ENCODE measurements around the gene SORCS2.

The SORCS2 gene

GRCh38 chr4:7790999-7791398, 598.7 kb downstream of the SORCS2 start:
- no peak for TF ChIP-seq ZNF274 (IDR thresholded peaks at IDR 0.05; ENCODE audit: low read depth, low read length)
- TF ChIP-seq YY1 (IDR thresholded peaks at IDR 0.05; ENCODE audit: insufficient read depth, insufficient read length): no peak
- no peak for TF ChIP-seq SUZ12 (IDR thresholded peaks at IDR 0.05; ENCODE audit: extremely low read depth, insufficient read depth, insufficient read length)
- Histone ChIP-seq H3K27me3 (ENCODE audit: insufficient read depth, insufficient read length) (no peaks in the 10 kb centered on the region), H3K4me3 (ENCODE audit: insufficient read length, low read depth) (no peak overlapping the region), H3K4me1 (ENCODE audit: insufficient read depth, insufficient read length) (peaks cover 8% of the 10 kb centered on the region), H3K36me3 (ENCODE audit: insufficient read depth, insufficient read length, low read length) (peaks cover 49% of the 10 kb centered on the region), H3K9me3 (ENCODE audit: insufficient read depth, low read length) (no peaks in the 10 kb centered on the region), H3K9ac (ENCODE audit: insufficient read length, low read depth) (no peak overlapping the region)
- DNase-seq (ENCODE audit: low read depth, low spot score): no peak
